H1 (cell line): ENCODE measurements around the gene BCAR3. TPM values are rescaled to one million over a fixed set of nuclear protein-coding genes. Genes with fewer than 3 reads are reported as not detected.

Experiments used
- CTCF ChIA-PET: fragments of 300-600 bp; sonication (Branson Sonifier 250); formaldehyde crosslinking; loops from one replicate; lab custom pipeline; 2021; ENCODE audit not compliant: partially characterized antibody; lab: Charles Lee
- POLR2A ChIA-PET: fragments of 300-600 bp; sonication (Branson Sonifier 250); formaldehyde crosslinking; loops from one replicate; lab custom pipeline; 2021; ENCODE audit warnings: inconsistent platforms; ENCODE audit not compliant: partially characterized antibody; lab: Charles Lee
- DNase-seq, 2 experiments: peaks; one replicate each; pipeline versions ENCODE4 v3.0.0 to v3.0.0-alpha.2; 2010 to 2022; ENCODE audit warnings: low spot score in 2 of 2, low read depth in 1 of 2, mixed read lengths in 1 of 2
- FAIRE-seq: peaks from 2 replicates; lab custom pipeline; 2011; peaks lifted over from hg19 to GRCh38; lab: Jason Lieb, UNC
- H2AFZ ChIP-seq: 2 replicates; pipeline ENCODE4 v1.8.1; 2012; ENCODE audit warnings: low read length, inconsistent platforms
- H2AK5ac ChIP-seq: 2 replicates; pipeline ENCODE4 v1.6.1; 2013; ENCODE audit warnings: low read depth, low read length
- H2BK120ac ChIP-seq: replicated peaks from 2 replicates; pipeline ENCODE3; 2013; ENCODE audit warnings: low read depth, low read length, inconsistent platforms
- H2BK12ac ChIP-seq: 2 replicates; pipeline ENCODE4 v1.6.1; 2013; ENCODE audit warnings: low read depth, low read length
- H2BK15ac ChIP-seq: 2 replicates; pipeline ENCODE4 v1.6.1; 2013; ENCODE audit warnings: low read length
- H2BK20ac ChIP-seq: 2 replicates; pipeline ENCODE4 v1.6.1; 2013; ENCODE audit warnings: low read length
- H2BK5ac ChIP-seq: 2 replicates; pipeline ENCODE4 v1.6.1; 2013; ENCODE audit warnings: low read depth, low read length
- H3K14ac ChIP-seq: 2 replicates; pipeline ENCODE4 v1.6.1; 2013; ENCODE audit warnings: inconsistent platforms; ENCODE audit not compliant: insufficient read length
- H3K18ac ChIP-seq: 2 replicates; pipeline ENCODE4 v1.6.1; 2013; ENCODE audit warnings: low read length; ENCODE audit errors: extremely low read depth
- H3K23ac ChIP-seq: 2 replicates; pipeline ENCODE4 v1.6.1; 2013; ENCODE audit warnings: inconsistent platforms; ENCODE audit not compliant: insufficient read length
- H3K23me2 ChIP-seq: 2 replicates; pipeline ENCODE4 v1.6.1; 2013; ENCODE audit warnings: low read depth, low read length
- H3K27ac ChIP-seq: 2 replicates; pipeline ENCODE4 v1.6.1; 2011; ENCODE audit warnings: low read depth, low read length, inconsistent platforms
- H3K27me3 ChIP-seq, 4 experiments: replicated peaks in 1 of 4; 1 replicate in 1 of 4; 2 replicates in 3 of 4; pipeline versions ENCODE4 v1.6.1 to v1.8.1; 2011 to 2013; ENCODE audit warnings: low read length in 3 of 4, mild to moderate bottlenecking in 3 of 4, inconsistent platforms in 2 of 4, mixed read lengths in 2 of 4, moderate library complexity in 1 of 4; ENCODE audit not compliant: control insufficient read depth in 3 of 4, insufficient read depth in 3 of 4; ENCODE audit errors: extremely low read depth in 1 of 4
- H3K36me3 ChIP-seq, 4 experiments: 2 replicates each; pipeline versions ENCODE4 v1.6.1 to v1.8.1; 2011 to 2013; ENCODE audit warnings: mild to moderate bottlenecking in 4 of 4, low read length in 3 of 4, moderate library complexity in 2 of 4, control low read depth in 1 of 4, inconsistent platforms in 1 of 4; ENCODE audit not compliant: insufficient read depth in 4 of 4, control insufficient read depth in 2 of 4
- H3K4ac ChIP-seq: replicated peaks from 2 replicates; pipeline ENCODE3; 2013; ENCODE audit warnings: low read length, low read depth, mixed read lengths, inconsistent platforms; ENCODE audit not compliant: insufficient read length
- H3K4me1 ChIP-seq, 4 experiments: replicated peaks in 1 of 4; 1 replicate in 1 of 4; 2 replicates in 3 of 4; pipeline versions ENCODE4 v1.6.1 to v1.8.1; 2011 to 2013; ENCODE audit warnings: low read length in 3 of 4, inconsistent platforms in 2 of 4, mixed read lengths in 1 of 4; ENCODE audit not compliant: insufficient read depth in 4 of 4, control insufficient read depth in 3 of 4
- H3K4me2 ChIP-seq, 2 experiments: 2 replicates each; pipeline versions ENCODE4 v1.6.1 to v1.8.1; 2011 to 2013; ENCODE audit warnings: low read depth in 2 of 2, low read length in 2 of 2, control low read depth in 1 of 2, inconsistent platforms in 1 of 2, mild to moderate bottlenecking in 1 of 2; ENCODE audit not compliant: insufficient read depth in 1 of 2
- H3K4me3 ChIP-seq, 4 experiments: fragments of 200-600, 300-600 bp in 1 of 4; sonication (generic), shearing (Covaris generic), sonication (Bioruptor Twin) in 1 of 4; 2 replicates each; pipeline versions ENCODE4 v1.5.1 to v1.8.1; 2011 to 2016; ENCODE audit warnings: low read length in 4 of 4, low read depth in 3 of 4, control low read depth in 2 of 4, inconsistent platforms in 2 of 4, mild to moderate bottlenecking in 2 of 4, mixed read lengths in 1 of 4, moderate library complexity in 1 of 4; ENCODE audit not compliant: insufficient read depth in 2 of 4; ENCODE audit errors: extremely low read depth in 1 of 4
- H3K56ac ChIP-seq: replicated peaks from 2 replicates; pipeline ENCODE3; 2013; ENCODE audit warnings: low read depth, mild to moderate bottlenecking, mixed read lengths, low read length, inconsistent platforms; ENCODE audit not compliant: insufficient read length
- H3K79me1 ChIP-seq: 2 replicates; pipeline ENCODE4 v1.6.1; 2013; ENCODE audit warnings: low read depth, low read length, control low read depth
- H3K79me2 ChIP-seq, 2 experiments: 2 replicates each; pipeline versions ENCODE4 v1.6.1 to v1.8.1; 2012 to 2013; ENCODE audit warnings: low read length in 2 of 2, mild to moderate bottlenecking in 2 of 2, inconsistent platforms in 1 of 2; ENCODE audit not compliant: insufficient read depth in 2 of 2, control insufficient read depth in 1 of 2
- H3K9ac ChIP-seq, 4 experiments: replicated peaks in 1 of 4; 1 replicate in 1 of 4; 2 replicates in 3 of 4; pipeline versions ENCODE4 v1.6.1 to v1.8.1; 2011 to 2013; ENCODE audit warnings: low read depth in 3 of 4, low read length in 3 of 4, control low read depth in 2 of 4, mild to moderate bottlenecking in 2 of 4, moderate library complexity in 2 of 4, inconsistent platforms in 1 of 4; ENCODE audit errors: extremely low read depth in 1 of 4
- H3K9me3 ChIP-seq, 2 experiments: 2 replicates each; pipeline versions ENCODE4 v1.6.1 to v1.8.1; 2012 to 2013; ENCODE audit warnings: mild to moderate bottlenecking in 2 of 2, moderate library complexity in 2 of 2, control low read depth in 1 of 2, inconsistent platforms in 1 of 2, low read depth in 1 of 2, low read length in 1 of 2, mixed read lengths in 1 of 2; ENCODE audit not compliant: insufficient read depth in 2 of 2
- H4K20me1 ChIP-seq, 2 experiments: replicated peaks in 1 of 2; 2 replicates each; pipeline versions ENCODE3 to v1.8.1; 2011 to 2013; ENCODE audit warnings: inconsistent platforms in 2 of 2, low read length in 2 of 2, mild to moderate bottlenecking in 1 of 2; ENCODE audit not compliant: insufficient read depth in 2 of 2, control insufficient read depth in 1 of 2
- H4K5ac ChIP-seq: 2 replicates; pipeline ENCODE4 v1.6.1; 2013; ENCODE audit warnings: low read length, low read depth, mixed read lengths, inconsistent platforms; ENCODE audit not compliant: insufficient read length
- H4K8ac ChIP-seq: 2 replicates; pipeline ENCODE4 v1.8.0; 2013; ENCODE audit warnings: mild to moderate bottlenecking, moderate library complexity, low read length, inconsistent platforms; ENCODE audit not compliant: insufficient read depth; ENCODE audit errors: extremely low read depth
- H4K91ac ChIP-seq: replicated peaks from 2 replicates; pipeline ENCODE3; 2013; ENCODE audit warnings: low read length, mixed read lengths, inconsistent platforms; ENCODE audit not compliant: insufficient read length
- ASH2L ChIP-seq: fragments of 200-600, 300-600 bp; sonication (generic); IDR thresholded peaks from one replicate; pipeline ENCODE4 v1.7.1; 2017; ENCODE audit warnings: low read length
- ATF2 ChIP-seq: IDR thresholded peaks from 2 replicates; pipeline ENCODE4 v1.6.1; 2012; ENCODE audit warnings: low read length, inconsistent platforms
- BACH1 ChIP-seq: IDR thresholded peaks from 2 replicates; pipeline ENCODE4 v1.6.1; 2012; ENCODE audit warnings: low read length, improper control_type of control experiment
- CBX8 ChIP-seq: fragments of 300-800, 300-1000 bp; sonication (generic); IDR thresholded peaks from 2 replicates; pipeline ENCODE4 v1.7.1; 2016; ENCODE audit warnings: low read depth, low read length, borderline replicate concordance
- CHD2 ChIP-seq: IDR thresholded peaks from 2 replicates; pipeline ENCODE4 v1.6.1; 2012; ENCODE audit warnings: low read length, improper control_type of control experiment
- EGR1 ChIP-seq: IDR thresholded peaks from 2 replicates; pipeline ENCODE4 v1.6.1; 2011; ENCODE audit warnings: low read depth, low read length, borderline replicate concordance
- HDAC6 ChIP-seq: IDR thresholded peaks from one replicate; pipeline ENCODE4 v1.7.1; 2012; ENCODE audit warnings: low read depth, mild to moderate bottlenecking, inconsistent platforms, low read length, moderate library complexity
- MAFK ChIP-seq: IDR thresholded peaks from 2 replicates; pipeline ENCODE4 v1.6.1; 2012; ENCODE audit warnings: low read depth, mild to moderate bottlenecking, improper control_type of control experiment, low read length
- POLR2AphosphoS5 ChIP-seq: IDR thresholded peaks from 2 replicates; pipeline ENCODE4 v1.6.1; 2011; ENCODE audit warnings: low read depth, low read length
- RFX5 ChIP-seq: IDR thresholded peaks from 2 replicates; pipeline ENCODE4 v1.6.1; 2011; ENCODE audit warnings: low read depth, low read length, improper control_type of control experiment, borderline replicate concordance
- USF2 ChIP-seq: IDR thresholded peaks from 2 replicates; pipeline ENCODE4 v1.6.1; 2011; ENCODE audit warnings: low read length, improper control_type of control experiment
- ZNF274 ChIP-seq: IDR thresholded peaks from 2 replicates; pipeline ENCODE4 v1.7.0; 2012; ENCODE audit warnings: low read length, borderline replicate concordance; ENCODE audit errors: extremely low read depth
- WGBS, 2 experiments: shearing (Covaris generic) in 1 of 2; methylation state at CpG; one replicate each; pipeline versions ENCODE4 v1.1.6 to v1.1.7; 2013 to 2015; ENCODE audit warnings: low lambda C conversion rate in 2 of 2, mixed read lengths in 2 of 2, inconsistent platforms in 1 of 2, low coverage in 1 of 2, missing lambda C conversion rate in 1 of 2; ENCODE audit not compliant: insufficient replicate concordance in 2 of 2, insufficient coverage in 1 of 2, insufficient read length in 1 of 2; ENCODE audit errors: extremely low coverage in 1 of 2, missing lambda C conversion rate in 1 of 2; 5-methylcytosine and 5-hydroxymethylcytosine counted together
- polyA plus RNA-seq, 7 experiments: library from polyadenylated mRNA; depleted of rRNA in 3 of 7; stranded (reverse) in 5 of 7; unstranded in 2 of 7; fragments of >200 nt in 5 of 7; fragments of 200-250 nt in 2 of 7; gene quantifications; 1 replicate in 5 of 7; 2 replicates in 1 of 7; 4 replicates in 1 of 7; pipeline versions ENCODE4 v1.2.1 to v1.2.3, GENCODE V29; 2011 to 2013; ENCODE audit warnings: missing spikeins in 2 of 7, mixed read lengths in 2 of 7
- total RNA-seq: library from RNA; stranded (reverse); fragmentation: NEBNext Ultra II Directional; extraction: Animal tissue kit (Norgen Biotek cat#: 25700); gene quantifications from 2 replicates; pipeline ENCODE4 v1.2.1, GENCODE V29; 2021

Gene BCAR3
- total and polyA plus RNA-seq, 2 of the 8 experiments (the other 6 are each of a cell fraction or from before 2014, with no cell fraction given) = 5.6 to 9.2 TPM

- peaks cover 0 to 39% (median 0%) of the 10 kb centered on the region in 4 experiments; a peak in 2 of 8 replicates for H3K36me3 ChIP-seq
- no peak for FAIRE-seq
- no peak for TF ChIP-seq CBX8
- no peak for TF ChIP-seq ATF2
- TF ChIP-seq HDAC6 = no peak
- no peak for TF ChIP-seq CHD2
- TF ChIP-seq RFX5 = no peak
- no peak for TF ChIP-seq MAFK
- no peak for TF ChIP-seq ZNF274
- no peak for TF ChIP-seq BACH1
- no peak for TF ChIP-seq EGR1
- TF ChIP-seq ASH2L = no peak
- TF ChIP-seq USF2 = no peak
- no peak for TF ChIP-seq POLR2AphosphoS5
Measured at GRCh38 chr1:93537924-93538323, 143.7 kb downstream of the BCAR3 start.

More at GRCh38 chr1:93537924-93538323, 143.7 kb downstream of the BCAR3 start:
- no peaks in the 10 kb centered on the region for H3K79me1 ChIP-seq
- H3K23ac ChIP-seq = no peak overlapping the region
- H2BK20ac ChIP-seq = no peak overlapping the region
- H4K5ac ChIP-seq = no peak overlapping the region
- no peak overlapping the region for H3K27ac ChIP-seq
- no peaks in the 10 kb centered on the region for H3K23me2 ChIP-seq
- no peak overlapping the region for H3K4me3 ChIP-seq
- H4K20me1 ChIP-seq = peaks cover 0 to 2% of the 10 kb centered on the region in 2 experiments
- H3K9ac ChIP-seq = no peak overlapping the region
- no peaks in the 10 kb centered on the region for H3K4me1 ChIP-seq
- ChIA-PET CTCF (interaction anchor here (0.7 to 1.5 kb wide), 2 partner anchors 276 to 335 kb away, joined by 3 to 6 read pairs; no protein-coding TSS in a partner anchor), POLR2A (no interaction called here)
- H2BK15ac ChIP-seq = no peak overlapping the region
- no peak overlapping the region for H3K4me2 ChIP-seq
- no peak overlapping the region for H3K4ac ChIP-seq
- H2BK12ac ChIP-seq = no peak overlapping the region
- H2BK5ac ChIP-seq = no peak overlapping the region
- no peak overlapping the region for H3K14ac ChIP-seq
- no peak overlapping the region for H2AFZ ChIP-seq
- no peak overlapping the region for H4K8ac ChIP-seq
- no peak overlapping the region for H3K56ac ChIP-seq
- no peaks in the 10 kb centered on the region for H3K27me3 ChIP-seq
- H4K91ac ChIP-seq = no peak overlapping the region
- H2AK5ac ChIP-seq = no peak overlapping the region
- no peak overlapping the region for H2BK120ac ChIP-seq
- H3K18ac ChIP-seq = no peak overlapping the region
- WGBS, 2 experiments = 84% methylated on average over 2 of the region's 2 CpGs; no CpG with 5 or more reads in 1 of the 2 experiments
- no peak for DNase-seq
- no peaks in the 10 kb centered on the region for H3K79me2 ChIP-seq
- H3K9me3 ChIP-seq = no peaks in the 10 kb centered on the region
